MM.1S (cell line): ENCODE results near the gene ALKBH6.

Experiments used
- CTCF ChIP-seq: fragments of 300-600 bp; sonication (generic); IDR thresholded peaks from 2 replicates; pipeline ENCODE4 v1.5.1; 2016; ENCODE audit warnings: antibody characterized with exemption, low read length, mixed read lengths
- EZH2 ChIP-seq: fragments of 300-600 bp; sonication (generic); optimal IDR thresholded peaks from 2 replicates; pipeline ENCODE3; 2017; ENCODE audit warnings: low read depth, mild to moderate bottlenecking, antibody characterized with exemption, low read length, mixed read lengths

- TF ChIP-seq CTCF: peak; percentile 38
- no peak for TF ChIP-seq EZH2
Observed at GRCh38 chr19:36030264-36031148, 16.5 kb upstream of the ALKBH6 start.
